GM10266 (cell line): Measurements from ENCODE around the gene SLC6A19.

Experiments used
- DNase-seq: peaks from one replicate; pipeline ENCODE4 v3.0.0; 2012; ENCODE audit errors: extremely low spot score
- CTCF ChIP-seq: IDR thresholded peaks from 2 replicates; pipeline ENCODE4 v1.5.1; 2012; ENCODE audit warnings: mild to moderate bottlenecking, low read depth; ENCODE audit not compliant: control insufficient read depth, insufficient read depth; ENCODE audit errors: missing control alignments

SLC6A19 gene

GRCh38 chr5:1182360-1182632, 19.1 kb upstream of the SLC6A19 start:
- no peak for TF ChIP-seq CTCF
- no peak for DNase-seq

GRCh38 chr5:1182633-1183423, 18.6 kb upstream of the SLC6A19 start:
- TF ChIP-seq CTCF: no peak
- DNase-seq: no peak

GRCh38 chr5:1183424-1184162, 17.8 kb upstream of the SLC6A19 start:
- TF ChIP-seq CTCF: no peak
- no peak for DNase-seq

- no peak for DNase-seq
- no peak for TF ChIP-seq CTCF
Measured at GRCh38 chr5:1184163-1184470, 17.3 kb upstream of the SLC6A19 start.

- TF ChIP-seq CTCF: no peak
- DNase-seq: no peak
Measured at GRCh38 chr5:1184481-1184880, 16.9 kb upstream of the SLC6A19 start.

- DNase-seq: no peak
- TF ChIP-seq CTCF: no peak
Measured at GRCh38 chr5:1185038-1185627, 16.3 kb upstream of the SLC6A19 start.

GRCh38 chr5:1185629-1186350, 15.6 kb upstream of the SLC6A19 start:
- DNase-seq: no peak
- no peak for TF ChIP-seq CTCF
